GM13977 (cell line): ENCODE data around the gene ASMTL.
A peak's percentile ranks its signal among the peaks of the same experiment; 100 is the strongest.
"Not testable (repeated sequence)": the region's sequence is repeated elsewhere in the genome, so short reads cannot be mapped to it uniquely, and the experiment has no call there.

Source experiments
- DNase-seq: peaks from one replicate; pipeline ENCODE4 v3.0.0; 2012; ENCODE audit warnings: low spot score
- CTCF ChIP-seq: IDR thresholded peaks from 2 replicates; pipeline ENCODE4 v1.5.1; 2012; ENCODE audit warnings: mild to moderate bottlenecking, control low read depth; ENCODE audit not compliant: insufficient read depth; ENCODE audit errors: extremely low read depth, missing control alignments
- in situ Hi-C: fragments of 300-500 bp; cut with MboI; formaldehyde crosslinking; loops from one replicate; pipeline ENCODE4 v1.12.0; 2022; ENCODE audit warnings: low sequenced_read_pairs, low pct_unique_long_range_greater_than_20kb, mixed read lengths, inconsistent platforms; ENCODE audit not compliant: unreplicated experiment

ASMTL gene

DNA sequence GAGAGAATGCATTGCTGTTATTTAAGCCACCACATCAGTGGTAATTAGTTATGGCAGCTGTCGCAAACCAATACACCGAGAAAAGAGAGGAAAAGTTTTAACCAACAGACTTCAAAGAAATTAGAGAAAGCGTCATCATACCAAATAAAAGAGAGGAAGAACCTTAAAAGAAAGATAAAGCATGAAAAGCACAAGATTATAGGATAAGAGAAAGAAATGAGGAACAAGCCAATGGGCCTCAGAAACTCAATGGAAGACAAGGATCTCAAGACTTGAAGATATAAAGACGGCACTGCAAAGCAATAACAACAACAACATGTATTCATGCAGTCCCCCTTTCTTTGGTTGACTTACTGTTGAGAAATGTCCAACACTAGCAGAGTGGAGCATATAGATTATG, 22.8 kb upstream of the ASMTL start:
- no peak for DNase-seq
- in situ Hi-C loops: no loop called here
- no peak for TF ChIP-seq CTCF

DNA sequence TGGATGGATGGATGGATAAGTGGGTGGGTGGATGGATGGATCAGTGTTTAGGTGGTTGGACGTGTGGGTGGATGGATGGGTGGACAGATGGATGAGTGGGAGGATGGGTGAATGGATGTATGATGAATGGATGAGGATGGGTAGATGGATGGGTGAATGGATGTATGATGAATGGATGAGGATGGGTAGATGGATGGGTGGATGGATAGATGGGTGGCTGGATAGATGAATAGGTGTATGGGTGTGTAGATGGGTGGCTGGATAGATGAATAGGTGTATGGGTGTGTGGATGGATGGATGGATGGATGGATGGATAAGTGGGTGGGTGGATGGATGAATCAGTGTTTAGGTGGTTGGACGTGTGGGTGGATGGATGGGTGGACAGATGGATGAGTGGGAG, 21.9 kb upstream of the ASMTL start:
- in situ Hi-C loops, DNase-seq: not testable (repeated sequence)

GRCh38 chrX:1472975-1473374, 20.3 kb upstream of the ASMTL start:
- in situ Hi-C loops: no loop called here
- TF ChIP-seq CTCF: no peak
- DNase-seq: no peak

- peak; percentile 74 for DNase-seq
- peak; percentile 56 for TF ChIP-seq CTCF
Measured at GRCh38 chrX:1468250-1468772, 15.6 kb upstream of the ASMTL start.

GRCh38 chrX:1466971-1467561, 14.4 kb upstream of the ASMTL start:
- in situ Hi-C loops: no loop called here
- peak; percentile 72 for DNase-seq
- TF ChIP-seq CTCF: no peak

More at GRCh38 chrX:1468250-1468772, 15.6 kb upstream of the ASMTL start:
- in situ Hi-C loops: no loop called here

GRCh38 chrX:1466232-1466661, 13.5 kb upstream of the ASMTL start:
- in situ Hi-C loops: no loop called here
- DNase-seq: no peak
- TF ChIP-seq CTCF: no peak

DNA sequence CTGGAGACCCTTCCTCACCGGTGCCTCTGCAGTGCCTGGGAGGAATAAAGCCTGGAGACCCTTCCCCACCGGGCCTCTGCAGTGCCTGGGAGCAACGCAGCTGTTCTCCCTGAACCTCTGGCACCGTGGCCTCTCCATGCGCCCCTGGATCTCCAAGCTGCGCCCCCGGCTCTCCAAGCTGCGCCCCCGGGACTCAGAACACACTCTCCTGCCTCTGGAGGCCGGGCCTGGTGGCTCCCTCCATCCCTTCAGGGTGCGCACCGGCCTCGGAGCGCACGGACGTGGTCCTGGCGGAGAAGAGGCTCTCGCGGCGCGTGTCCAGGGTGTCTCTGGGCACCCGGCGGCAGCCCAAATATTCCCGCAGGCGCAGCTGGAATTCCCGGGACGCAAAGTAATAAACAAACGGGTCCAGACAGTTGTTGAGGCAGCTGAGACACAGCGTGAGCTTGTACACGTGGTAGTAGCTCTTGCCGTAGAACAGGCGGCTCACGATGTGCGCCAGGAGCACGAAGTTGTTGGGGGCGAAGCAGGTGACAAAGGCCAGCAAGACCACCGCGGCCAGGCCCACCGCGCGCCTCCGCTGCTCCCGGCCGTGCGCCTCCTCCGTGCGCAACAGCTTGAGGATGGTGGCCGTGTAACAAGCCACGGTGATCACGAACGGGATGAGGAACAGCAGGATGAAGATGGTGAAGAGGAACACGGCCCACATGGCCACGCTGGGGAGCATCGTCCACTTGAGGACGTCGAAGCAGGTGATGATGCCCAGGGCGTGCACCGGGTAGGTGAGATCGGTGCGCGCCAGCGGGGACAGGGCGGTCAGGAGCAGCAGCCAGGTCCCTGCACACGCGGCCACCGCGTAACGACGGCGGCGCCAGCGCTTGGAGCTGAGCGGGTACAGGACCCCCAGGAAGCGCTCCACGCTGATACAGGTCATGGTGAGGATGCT, 12.8 kb upstream of the ASMTL start:
- in situ Hi-C loops: no loop called here
- no peak for TF ChIP-seq CTCF
- DNase-seq: no peak
